Tibial artery (tissue), 4 donors: Measurements from ENCODE around the gene ARRDC4.

Experiments
- DNase-seq, 2 donors: peaks; one replicate each; pipeline ENCODE4 v3.0.0-alpha.2; 2019
- H3K27ac ChIP-seq, 2 donors: fragments of 200-600 bp; sonication (generic) in 1 of 2; 1 replicate in 1 of 2; 2 replicates in 1 of 2; pipeline ENCODE4 v1.5.1; 2018 to 2019; ENCODE audit warnings: mild to moderate bottlenecking in 1 of 2
- H3K27me3 ChIP-seq, 2 donors: fragments of 200-600 bp; sonication (generic) in 1 of 2; one replicate each; pipeline versions ENCODE4 v1.5.1 to v1.6.0; 2016 to 2019
- H3K36me3 ChIP-seq, 3 donors: fragments of 200-600 bp; sonication (generic) in 2 of 3; one replicate each; pipeline ENCODE4 v1.5.1; 2016 to 2019; ENCODE audit warnings: mild to moderate bottlenecking in 2 of 3
- H3K4me1 ChIP-seq, 4 donors: fragments of 200-600 bp; sonication (generic) in 2 of 4; 1 replicate in 3 of 4; 2 replicates in 1 of 4; pipeline ENCODE4 v1.5.1; 2016 to 2019
- H3K4me3 ChIP-seq, 2 donors: fragments of 200-600 bp; sonication (generic) in 1 of 2; 1 replicate in 1 of 2; 2 replicates in 1 of 2; pipeline ENCODE4 v1.5.1; 2018 to 2019; ENCODE audit warnings: mild to moderate bottlenecking in 2 of 2
- H3K9me3 ChIP-seq, 3 donors: fragments of 200-600 bp; sonication (generic) in 1 of 3; one replicate each; pipeline ENCODE4 v1.5.1; 2016 to 2019
- CTCF ChIP-seq, 2 experiments: fragments of 200-600 bp in 1 of 2; fragments of 450-650 bp in 1 of 2; IDR thresholded peaks; one replicate each; pipeline ENCODE4 v1.5.1; 2017 to 2019; ENCODE audit warnings: antibody characterized with exemption in 2 of 2, mild to moderate bottlenecking in 1 of 2, moderate library complexity in 1 of 2
- intact Hi-C: fragments of 100-400 bp; cut with DNase I; formaldehyde crosslinking; loops from one replicate; pipeline ENCODE4 v1.15.0; 2023; ENCODE audit warnings: low total_unique reads

ARRDC4 gene

GRCh38 chr15:97992823-97993222 lies 32.3 kb downstream of the ARRDC4 start:
- TF ChIP-seq CTCF (IDR thresholded peaks at IDR 0.05), result no peak
- H3K27me3 ChIP-seq, result no peaks in the 10 kb centered on the region
- no peaks in the 10 kb centered on the region for H3K4me1 ChIP-seq
- intact Hi-C loops, result loop anchor here (5.0 kb wide), 1 partner anchor 1584 kb away; no protein-coding TSS in a partner anchor
- H3K36me3 ChIP-seq, result no peaks in the 10 kb centered on the region
- no peaks in the 10 kb centered on the region for H3K9me3 ChIP-seq
- no peak overlapping the region for H3K27ac ChIP-seq
- DNase-seq, result no peak
- H3K4me3 ChIP-seq, result no peak overlapping the region

GRCh38 chr15:97993310-97993738 lies 32.8 kb downstream of the ARRDC4 start:
- DNase-seq, result no peak

GRCh38 chr15:97994236-97994635 lies 33.7 kb downstream of the ARRDC4 start:
- no peak for DNase-seq
- no peaks in the 10 kb centered on the region for H3K27me3 ChIP-seq
- H3K4me3 ChIP-seq, result no peak overlapping the region
- no peak for TF ChIP-seq CTCF (IDR thresholded peaks at IDR 0.05)
- no peaks in the 10 kb centered on the region for H3K9me3 ChIP-seq
- H3K36me3 ChIP-seq, result no peaks in the 10 kb centered on the region
- no peaks in the 10 kb centered on the region for H3K4me1 ChIP-seq
- intact Hi-C loops, result loop anchor here (5.0 kb wide), 1 partner anchor 1583 kb away; no protein-coding TSS in a partner anchor
- no peak overlapping the region for H3K27ac ChIP-seq

More at GRCh38 chr15:97993310-97993738, 32.8 kb downstream of the ARRDC4 start:
- Histone ChIP-seq H3K4me3 (no peak overlapping the region), H3K27ac (no peak overlapping the region), H3K27me3 (no peaks in the 10 kb centered on the region), H3K36me3 (no peaks in the 10 kb centered on the region), H3K4me1 (no peaks in the 10 kb centered on the region), H3K9me3 (no peaks in the 10 kb centered on the region)
- TF ChIP-seq CTCF (IDR thresholded peaks at IDR 0.05), result no peak
- intact Hi-C loops, result loop anchor here (5.0 kb wide), 1 partner anchor 1584 kb away; no protein-coding TSS in a partner anchor

GRCh38 chr15:97995192-97995591 lies 34.7 kb downstream of the ARRDC4 start:
- Histone ChIP-seq H3K4me3 (no peak overlapping the region), H3K4me1 (no peaks in the 10 kb centered on the region), H3K27ac (no peak overlapping the region), H3K36me3 (no peaks in the 10 kb centered on the region), H3K27me3 (no peaks in the 10 kb centered on the region), H3K9me3 (no peaks in the 10 kb centered on the region)
- no peak for DNase-seq
- no peak for TF ChIP-seq CTCF (IDR thresholded peaks at IDR 0.05)
- intact Hi-C loops, result no loop called here

- no peak overlapping the region for H3K4me3 ChIP-seq
- H3K36me3 ChIP-seq, result no peaks in the 10 kb centered on the region
- peak in 1 of 2 experiments; percentile 20 for TF ChIP-seq CTCF (IDR thresholded peaks at IDR 0.05)
- no peaks in the 10 kb centered on the region for H3K9me3 ChIP-seq
- DNase-seq, result no peak
- H3K4me1 ChIP-seq, result no peaks in the 10 kb centered on the region
- H3K27me3 ChIP-seq, result no peaks in the 10 kb centered on the region
- intact Hi-C loops, result no loop called here
- no peak overlapping the region for H3K27ac ChIP-seq
Observed at GRCh38 chr15:97995881-97996603, 35.5 kb downstream of the ARRDC4 start.
